ENCODE measurements around the gene DTHD1. TPM values are rescaled to one million over a fixed set of nuclear protein-coding genes. Genes with fewer than 3 reads are reported as not detected.

The DTHD1 gene
- total and polyA plus RNA-seq, 4 donors: 1.5 to 33.4 (median 9.1) TPM

- ATAC-seq (ENCODE audit: insufficient read depth, low FRiP score) (no peak), DNase-seq (peak in 2 of 3 donors; percentile 46 to 55)
- H3K4me3 ChIP-seq: no peak overlapping the region
- no peaks in the 10 kb centered on the region for H3K9me3 ChIP-seq (ENCODE audit: control insufficient read depth in 4 of 4, insufficient read depth in 3 of 4, low read length in 3 of 4)
- H3K27ac ChIP-seq (ENCODE audit: low read depth in 1 of 2, low read length in 1 of 2): no peak overlapping the region
- no peaks in the 10 kb centered on the region for H3K27me3 ChIP-seq (ENCODE audit: control insufficient read depth in 3 of 3, insufficient read depth in 3 of 3, low read length in 2 of 3)
- H3K36me3 ChIP-seq (ENCODE audit: control insufficient read depth in 4 of 4, insufficient read depth in 4 of 4, low read length in 4 of 4): no peaks in the 10 kb centered on the region
- H3K9ac ChIP-seq (ENCODE audit: insufficient read depth in 1 of 2, low read length in 2 of 2): no peak overlapping the region
- peaks cover 0 to 1% (median 0%) of the 10 kb centered on the region in 5 donors for H3K4me1 ChIP-seq (ENCODE audit: control insufficient read depth in 5 of 5, insufficient read depth in 5 of 5, low read length in 5 of 5)
- no peak for TF ChIP-seq CTCF (IDR thresholded peaks at IDR 0.05; ENCODE audit: control extremely low read depth, extremely low read depth)
Observed at GRCh38 chr4:36386691-36387090, 105.3 kb downstream of the DTHD1 start.

GRCh38 chr4:36388710-36389109 is 107.3 kb downstream of the DTHD1 start:
- WGBS, 2 donors: 58 to 74% methylated on average over 5 of the region's 5 CpGs
- Histone ChIP-seq H3K36me3 (ENCODE audit: control insufficient read depth in 4 of 4, insufficient read depth in 4 of 4, low read length in 4 of 4) (no peaks in the 10 kb centered on the region), H3K9ac (ENCODE audit: insufficient read depth in 1 of 2, low read length in 2 of 2) (no peak overlapping the region), H3K27me3 (ENCODE audit: control insufficient read depth in 3 of 3, insufficient read depth in 3 of 3, low read length in 2 of 3) (no peaks in the 10 kb centered on the region), H3K4me3 (no peak overlapping the region), H3K9me3 (ENCODE audit: control insufficient read depth in 4 of 4, insufficient read depth in 3 of 4, low read length in 3 of 4) (no peaks in the 10 kb centered on the region), H3K4me1 (ENCODE audit: control insufficient read depth in 5 of 5, insufficient read depth in 5 of 5, low read length in 5 of 5) (peaks cover 0 to 1% (median 0%) of the 10 kb centered on the region in 5 donors), H3K27ac (ENCODE audit: low read depth in 1 of 2, low read length in 1 of 2) (no peak overlapping the region)
- no peak for ATAC-seq (ENCODE audit: insufficient read depth, low FRiP score)
- DNase-seq: no peak
- TF ChIP-seq CTCF (IDR thresholded peaks at IDR 0.05; ENCODE audit: control extremely low read depth, extremely low read depth): no peak

GRCh38 chr4:36391411-36391810 is 110.0 kb downstream of the DTHD1 start:
- WGBS, 2 donors: 81 to 96% methylated on average over 2 of the region's 2 CpGs
- H3K4me3 ChIP-seq: no peak overlapping the region
- H3K36me3 ChIP-seq (ENCODE audit: control insufficient read depth in 4 of 4, insufficient read depth in 4 of 4, low read length in 4 of 4): no peaks in the 10 kb centered on the region

More at GRCh38 chr4:36391411-36391810, 110.0 kb downstream of the DTHD1 start:
- TF ChIP-seq CTCF (IDR thresholded peaks at IDR 0.05; ENCODE audit: control extremely low read depth, extremely low read depth): no peak
- Histone ChIP-seq H3K4me1 (ENCODE audit: control insufficient read depth in 5 of 5, insufficient read depth in 5 of 5, low read length in 5 of 5) (no peaks in the 10 kb centered on the region), H3K27me3 (ENCODE audit: control insufficient read depth in 3 of 3, insufficient read depth in 3 of 3, low read length in 2 of 3) (no peaks in the 10 kb centered on the region), H3K9ac (ENCODE audit: insufficient read depth in 1 of 2, low read length in 2 of 2) (no peak overlapping the region), H3K27ac (ENCODE audit: low read depth in 1 of 2, low read length in 1 of 2) (no peak overlapping the region), H3K9me3 (ENCODE audit: control insufficient read depth in 4 of 4, insufficient read depth in 3 of 4, low read length in 3 of 4) (no peaks in the 10 kb centered on the region)
- DNase-seq: no peak
- no peak for ATAC-seq (ENCODE audit: insufficient read depth, low FRiP score)
